HepG2 (cell line): ENCODE data around the gene PPM1H. TPM values are rescaled to one million over a fixed set of nuclear protein-coding genes. Genes with fewer than 3 reads are reported as not detected.

Source experiments
- ATF4 ChIP-seq, 2 experiments: fragments of 450-650 bp in 1 of 2; sonication (generic) in 1 of 2; formaldehyde crosslinking; IDR thresholded peaks; 2 replicates each; pipeline versions ENCODE4 v1.5.0 to v1.8.0; 2020 to 2022; ENCODE audit warnings: mild to moderate bottlenecking in 1 of 2, missing genetic modification reagents in 1 of 2
- FOXO1 ChIP-seq: sonication (generic); formaldehyde crosslinking; IDR thresholded peaks from 2 replicates; pipeline ENCODE4 v1.4.0; 2020; ENCODE audit warnings: missing genetic modification reagents
- HMGXB3 ChIP-seq: sonication (generic); formaldehyde crosslinking; IDR thresholded peaks from 2 replicates; pipeline ENCODE4 v1.4.0; 2020; ENCODE audit warnings: missing genetic modification reagents, borderline replicate concordance
- KDM4B ChIP-seq: sonication (generic); formaldehyde crosslinking; IDR thresholded peaks from 2 replicates; pipeline ENCODE4 v1.4.0; 2020; ENCODE audit warnings: missing genetic modification reagents
- KLF11 ChIP-seq: IDR thresholded peaks from 2 replicates; pipeline ENCODE4 v1.6.1; 2016; ENCODE audit warnings: missing compliant biosample characterization
- LRRFIP1 ChIP-seq: sonication (generic); formaldehyde crosslinking; conservative IDR thresholded peaks from 2 replicates; pipeline ENCODE4 v1.4.0; 2020; ENCODE audit warnings: missing genetic modification reagents
- MXD3 ChIP-seq: IDR thresholded peaks from 2 replicates; pipeline ENCODE4 v1.6.1; 2016; ENCODE audit warnings: mild to moderate bottlenecking, missing biosample characterization, missing genetic modification reagents
- NFKB2 ChIP-seq: sonication (generic); formaldehyde crosslinking; IDR thresholded peaks from 2 replicates; pipeline ENCODE4 v1.4.0; 2020; ENCODE audit warnings: missing genetic modification reagents, borderline replicate concordance
- NR2F2 ChIP-seq: IDR thresholded peaks from 2 replicates; pipeline ENCODE4 v1.6.1; 2012; ENCODE audit warnings: low read depth, inconsistent platforms, borderline replicate concordance
- SAP130 ChIP-seq: IDR thresholded peaks from 2 replicates; pipeline ENCODE4 v1.6.1; 2016; ENCODE audit warnings: low read depth
- TCF12 ChIP-seq, 2 experiments: fragments of 450-650 bp in 1 of 2; sonication (generic) in 1 of 2; formaldehyde crosslinking in 1 of 2; IDR thresholded peaks; 2 replicates each; pipeline versions ENCODE4 v1.6.1 to v1.8.0; 2017 to 2022; ENCODE audit warnings: antibody characterized with exemption in 1 of 2, mild to moderate bottlenecking in 1 of 2, missing genetic modification reagents in 1 of 2, moderate library complexity in 1 of 2
- THAP7 ChIP-seq: sonication (generic); formaldehyde crosslinking; IDR thresholded peaks from 2 replicates; pipeline ENCODE4 v1.8.1; 2023; ENCODE audit warnings: mild to moderate bottlenecking, missing genetic modification reagents
- ZMYM3 ChIP-seq: sonication (generic); formaldehyde crosslinking; IDR thresholded peaks from 2 replicates; pipeline ENCODE4 v1.5.1; 2020; ENCODE audit warnings: mild to moderate bottlenecking, missing genetic modification reagents
- ZNF225 ChIP-seq: sonication (generic); formaldehyde crosslinking; IDR thresholded peaks from 2 replicates; pipeline ENCODE4 v1.4.0; 2020; ENCODE audit warnings: mild to moderate bottlenecking, missing genetic modification reagents
- ZNF430 ChIP-seq: sonication (generic); formaldehyde crosslinking; IDR thresholded peaks from 2 replicates; pipeline ENCODE4 v1.9.0; 2021; ENCODE audit warnings: mild to moderate bottlenecking, missing genetic modification reagents
- ZNF512 ChIP-seq: sonication (generic); formaldehyde crosslinking; IDR thresholded peaks from 2 replicates; pipeline ENCODE4 v1.4.0; 2020; ENCODE audit warnings: mild to moderate bottlenecking, missing genetic modification reagents
- ZNF784 ChIP-seq: sonication (generic); formaldehyde crosslinking; IDR thresholded peaks from 2 replicates; pipeline ENCODE4 v1.5.1; 2020; ENCODE audit warnings: missing genetic modification reagents, mild to moderate bottlenecking, borderline replicate concordance
- polyA plus RNA-seq, 8 experiments: library from polyadenylated mRNA; depleted of rRNA in 3 of 8; stranded (reverse) in 7 of 8; unstranded in 1 of 8; fragments of >200 nt; fragmentation: Illumina TruSeq in 4 of 8; extraction: Trizol in 4 of 8; gene quantifications; 2 replicates each; pipeline versions ENCODE4 v1.2.1 to v1.2.3, GENCODE V29; 2011 to 2016; ENCODE audit warnings: low read depth in 4 of 8, missing spikeins in 1 of 8, mixed read lengths in 1 of 8; ENCODE audit not compliant: insufficient read depth in 1 of 8
- total RNA-seq, 5 experiments: library from RNA; depleted of rRNA; stranded (reverse); fragments of >200 nt; fragmentation: Illumina TruSeq; extraction: Trizol; gene quantifications; 2 replicates each; pipeline ENCODE4 v1.2.3, GENCODE V29; 2016; ENCODE audit warnings: low read depth in 1 of 5

The PPM1H gene
- total and polyA plus RNA-seq, 2 of the 13 experiments (the other 11 are each of a cell fraction or from before 2014, with no cell fraction given) = 29.1 to 38.1 TPM

GRCh38 chr12:62779488-62779887 lies 155.5 kb downstream of the PPM1H start (continued):
- TF ChIP-seq ZNF512 (CRISPR knock-in tag) (no peak), NR2F2 (no peak), LRRFIP1 (CRISPR knock-in tag) (no peak), ATF4 (CRISPR knock-in tag; IDR thresholded peaks at IDR 0.05) (no peak), THAP7 (CRISPR knock-in tag) (no peak), TCF12 (IDR thresholded peaks at IDR 0.05) (no peak), TCF12 (CRISPR knock-in tag; IDR thresholded peaks at IDR 0.05) (no peak), KDM4B (CRISPR knock-in tag) (no peak), HMGXB3 (CRISPR knock-in tag) (no peak), ZMYM3 (CRISPR knock-in tag) (no peak), ZNF784 (CRISPR knock-in tag) (no peak), SAP130 (peak; percentile 38; the same call in 1 of the 2 replicates), FOXO1 (CRISPR knock-in tag) (0 out of 2 replicates have a peak, but pooled peaks have one; percentile 36), KLF11 (no peak), NFKB2 (no peak), ZNF225 (CRISPR knock-in tag) (no peak), ZNF430 (CRISPR knock-in tag) (no peak), MXD3 (CRISPR knock-in tag) (no peak)
